Measurements from ENCODE around the gene INO80.

DNA sequence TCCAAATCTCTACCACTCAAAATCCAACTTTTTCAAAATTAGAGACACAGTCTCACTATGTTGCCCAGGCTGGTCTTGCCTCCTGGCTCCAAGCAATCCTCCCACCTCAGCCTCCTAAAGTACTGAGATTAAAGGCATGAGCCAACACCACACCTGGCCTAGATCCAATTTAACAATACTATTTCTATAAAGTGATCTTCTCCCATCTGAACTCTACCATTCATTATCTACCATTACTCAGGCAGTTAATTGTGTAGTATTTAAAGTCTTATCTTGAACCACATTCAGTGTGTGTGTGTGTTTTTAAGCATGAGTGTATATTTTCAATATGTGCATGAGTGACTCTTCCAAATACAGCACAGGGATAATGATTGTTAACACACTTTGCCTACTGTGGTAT, 77.0 kb downstream of the INO80 start:
- TF ChIP-seq EZH2 (IDR thresholded peaks at IDR 0.05; ENCODE audit: low read length, unreplicated experiment) (no peak), EZH2phosphoT487 (IDR thresholded peaks at IDR 0.05; ENCODE audit: borderline replicate concordance, low read length) (no peak)
- TF ChIP-seq, protein P1, sequence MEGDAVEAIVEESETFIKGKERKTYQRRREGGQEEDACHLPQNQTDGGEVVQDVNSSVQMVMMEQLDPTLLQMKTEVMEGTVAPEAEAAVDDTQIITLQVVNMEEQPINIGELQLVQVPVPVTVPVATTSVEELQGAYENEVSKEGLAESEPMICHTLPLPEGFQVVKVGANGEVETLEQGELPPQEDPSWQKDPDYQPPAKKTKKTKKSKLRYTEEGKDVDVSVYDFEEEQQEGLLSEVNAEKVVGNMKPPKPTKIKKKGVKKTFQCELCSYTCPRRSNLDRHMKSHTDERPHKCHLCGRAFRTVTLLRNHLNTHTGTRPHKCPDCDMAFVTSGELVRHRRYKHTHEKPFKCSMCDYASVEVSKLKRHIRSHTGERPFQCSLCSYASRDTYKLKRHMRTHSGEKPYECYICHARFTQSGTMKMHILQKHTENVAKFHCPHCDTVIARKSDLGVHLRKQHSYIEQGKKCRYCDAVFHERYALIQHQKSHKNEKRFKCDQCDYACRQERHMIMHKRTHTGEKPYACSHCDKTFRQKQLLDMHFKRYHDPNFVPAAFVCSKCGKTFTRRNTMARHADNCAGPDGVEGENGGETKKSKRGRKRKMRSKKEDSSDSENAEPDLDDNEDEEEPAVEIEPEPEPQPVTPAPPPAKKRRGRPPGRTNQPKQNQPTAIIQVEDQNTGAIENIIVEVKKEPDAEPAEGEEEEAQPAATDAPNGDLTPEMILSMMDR (conservative IDR thresholded peaks at IDR 0.05; ENCODE audit: low read depth, low read length): no peak
